A673 (cell line): ENCODE data around the gene KLHDC3.

ENCODE experiments used
- EZH2 ChIP-seq: fragments of 200-600 bp; sonication (generic); IDR thresholded peaks from 2 replicates; pipeline ENCODE4 v1.6.1; 2017; ENCODE audit warnings: borderline replicate concordance, low read depth, mild to moderate bottlenecking, mixed read lengths, antibody characterized with exemption, low read length; ENCODE audit not compliant: poor library complexity, severe bottlenecking
- TF ChIP-seq, protein P1 (sequence below): fragments of 300-800, 200-600 bp; sonication (generic); conservative IDR thresholded peaks from 2 replicates; pipeline ENCODE4 v1.5.1; 2017; ENCODE audit warnings: low read depth, mild to moderate bottlenecking, antibody characterized with exemption, low read length, moderate library complexity, mixed read lengths

DNA sequence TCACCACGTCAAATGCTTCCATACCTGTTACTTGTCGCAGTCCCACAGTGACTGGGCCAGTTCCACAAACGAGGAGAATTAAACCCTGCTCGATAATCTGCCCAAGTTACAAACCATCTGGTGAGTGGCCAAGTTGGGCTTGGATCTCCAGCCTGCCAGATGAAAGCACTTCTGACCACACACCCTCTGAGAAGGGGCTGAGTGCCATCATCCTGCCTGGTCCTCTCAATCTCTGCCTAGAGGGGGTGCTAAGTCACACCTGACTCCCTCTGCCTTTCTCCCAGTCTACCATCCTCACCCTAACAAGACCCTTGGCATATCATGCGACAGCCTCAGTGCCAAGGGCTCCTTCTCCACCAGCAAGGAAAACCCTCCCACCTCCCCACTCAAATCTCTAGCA is 23.1 kb downstream of the KLHDC3 start:
- no peak for TF ChIP-seq EZH2
- TF ChIP-seq, protein P1, sequence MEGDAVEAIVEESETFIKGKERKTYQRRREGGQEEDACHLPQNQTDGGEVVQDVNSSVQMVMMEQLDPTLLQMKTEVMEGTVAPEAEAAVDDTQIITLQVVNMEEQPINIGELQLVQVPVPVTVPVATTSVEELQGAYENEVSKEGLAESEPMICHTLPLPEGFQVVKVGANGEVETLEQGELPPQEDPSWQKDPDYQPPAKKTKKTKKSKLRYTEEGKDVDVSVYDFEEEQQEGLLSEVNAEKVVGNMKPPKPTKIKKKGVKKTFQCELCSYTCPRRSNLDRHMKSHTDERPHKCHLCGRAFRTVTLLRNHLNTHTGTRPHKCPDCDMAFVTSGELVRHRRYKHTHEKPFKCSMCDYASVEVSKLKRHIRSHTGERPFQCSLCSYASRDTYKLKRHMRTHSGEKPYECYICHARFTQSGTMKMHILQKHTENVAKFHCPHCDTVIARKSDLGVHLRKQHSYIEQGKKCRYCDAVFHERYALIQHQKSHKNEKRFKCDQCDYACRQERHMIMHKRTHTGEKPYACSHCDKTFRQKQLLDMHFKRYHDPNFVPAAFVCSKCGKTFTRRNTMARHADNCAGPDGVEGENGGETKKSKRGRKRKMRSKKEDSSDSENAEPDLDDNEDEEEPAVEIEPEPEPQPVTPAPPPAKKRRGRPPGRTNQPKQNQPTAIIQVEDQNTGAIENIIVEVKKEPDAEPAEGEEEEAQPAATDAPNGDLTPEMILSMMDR = no peak
